ENCODE results near the gene TRIM52.
"Not testable (repeated sequence)": the region's sequence is repeated elsewhere in the genome, so short reads cannot be mapped to it uniquely, and the experiment has no call there.

Gene TRIM52

GRCh38 chr5:181212080-181212479, 48.9 kb downstream of the TRIM52 start:
- no peak for DNase-seq

- no peak for DNase-seq
These were observed 49.7 kb downstream of the TRIM52 start for GRCh38 chr5:181211208-181211607.

- not testable (repeated sequence) for DNase-seq
These were observed 50.2 kb downstream of the TRIM52 start for GRCh38 chr5:181210698-181211097.

GRCh38 chr5:181210148-181210547, 50.8 kb downstream of the TRIM52 start:
- DNase-seq: not testable (repeated sequence)

DNA sequence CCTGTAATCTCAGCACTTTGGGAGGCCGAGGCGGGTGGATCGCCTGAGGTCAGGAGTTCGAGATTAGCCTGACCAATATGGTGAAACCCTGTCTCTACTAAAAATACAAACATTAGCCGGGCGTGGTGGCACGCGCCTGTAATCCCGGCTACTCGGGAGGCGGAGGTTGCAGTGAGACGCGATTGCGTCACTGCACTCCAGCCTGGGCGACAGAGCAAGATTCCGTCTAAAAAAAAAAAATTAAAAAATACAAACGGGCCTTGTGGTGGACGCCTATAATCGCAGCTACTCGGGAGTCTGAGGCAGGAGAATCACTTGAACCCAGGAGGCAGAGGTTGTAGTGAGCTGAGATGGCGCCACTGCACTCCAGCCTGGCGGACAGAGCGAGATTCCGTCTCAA, 51.9 kb downstream of the TRIM52 start:
- not testable (repeated sequence) for DNase-seq

- no peak for DNase-seq
These were observed 53.0 kb downstream of the TRIM52 start for GRCh38 chr5:181207960-181208253.

DNA sequence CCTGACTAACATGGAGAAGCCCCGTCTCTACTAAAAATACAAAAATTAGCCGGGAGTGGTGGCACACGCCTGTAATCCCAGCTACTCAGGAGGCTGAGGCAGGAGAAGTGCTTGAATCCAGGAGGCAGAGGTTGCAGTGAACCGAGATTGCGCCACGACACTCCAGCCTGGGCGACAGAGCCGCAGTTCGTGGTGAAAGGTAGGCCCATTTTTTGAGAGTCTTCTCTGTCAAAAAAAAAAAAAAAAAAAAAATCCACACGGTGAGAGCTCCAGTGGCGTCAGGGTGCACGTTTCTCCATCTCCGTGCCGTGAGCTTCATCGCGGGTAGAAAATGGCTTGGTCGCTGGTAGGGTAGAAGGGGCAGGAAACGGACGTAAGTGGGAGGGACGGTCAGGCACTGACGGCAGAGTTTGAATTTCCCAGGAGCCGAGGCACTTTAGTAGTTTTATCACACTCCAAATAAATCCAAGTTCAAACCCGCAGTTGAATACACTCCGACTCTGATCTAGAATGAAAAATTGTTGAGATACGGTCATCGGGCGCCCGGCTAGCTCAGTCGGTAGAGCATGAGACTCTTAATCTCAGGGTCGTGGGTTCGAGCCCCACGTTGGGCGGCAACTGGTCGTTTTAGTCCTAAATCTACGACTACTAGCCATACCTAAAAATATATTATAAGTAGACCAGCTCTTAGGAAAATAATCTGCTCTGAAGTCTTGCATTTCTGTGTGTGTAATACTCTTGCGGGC, 53.6 kb downstream of the TRIM52 start:
- DNase-seq: no peak

- no peak for DNase-seq
These were observed 54.9 kb downstream of the TRIM52 start for GRCh38 chr5:181205761-181206649.

Measured in NCI-H1417 (cell line).